Thyroid gland (tissue), 4 donors: ENCODE results near the gene ASB2. TPM values are rescaled to one million over a fixed set of nuclear protein-coding genes. Genes with fewer than 3 reads are reported as not detected.

Experiments
- DNase-seq, 2 donors: peaks; one replicate each; pipeline ENCODE4 v3.0.0-alpha.2; 2019
- H3K27ac ChIP-seq, 3 donors: fragments of 200-600 bp; sonication (generic); 1 replicate in 2 of 3; 2 replicates in 1 of 3; pipeline ENCODE4 v1.5.1; 2016 to 2019; ENCODE audit warnings: mild to moderate bottlenecking in 1 of 3, moderate library complexity in 1 of 3
- H3K27me3 ChIP-seq: fragments of 200-600 bp; sonication (generic); one replicate; pipeline ENCODE4 v1.5.1; 2019
- H3K36me3 ChIP-seq, 2 donors: fragments of 200-600 bp; sonication (generic); one replicate each; pipeline ENCODE4 v1.5.1; 2016 to 2019
- H3K4me1 ChIP-seq, 2 donors: fragments of 200-600 bp; sonication (generic); one replicate each; pipeline ENCODE4 v1.5.1; 2017 to 2019
- H3K4me3 ChIP-seq, 3 donors: fragments of 200-600 bp; sonication (generic); replicated peaks in 1 of 3; 1 replicate in 2 of 3; 2 replicates in 1 of 3; pipeline ENCODE4 v1.5.1; 2016; ENCODE audit warnings: mild to moderate bottlenecking in 1 of 3
- H3K9me3 ChIP-seq: fragments of 200-600 bp; sonication (generic); one replicate; pipeline ENCODE4 v1.5.1; 2017
- CTCF ChIP-seq, 6 experiments: fragments of 200-600 bp in 3 of 6; fragments of 450-650 bp in 3 of 6; sonication (generic) in 3 of 6; IDR thresholded peaks; one replicate each; pipeline ENCODE4 v1.5.1; 2016 to 2019; ENCODE audit warnings: antibody characterized with exemption in 6 of 6, mild to moderate bottlenecking in 2 of 6, inconsistent platforms in 1 of 6, moderate library complexity in 1 of 6
- POLR2A ChIP-seq, 2 donors: fragments of 450-650 bp; IDR thresholded peaks; one replicate each; pipeline ENCODE4 v1.6.1; 2017; ENCODE audit warnings: antibody characterized with exemption in 2 of 2, mild to moderate bottlenecking in 2 of 2, moderate library complexity in 1 of 2
- WGBS, 2 donors: methylation state at CpG; one replicate each; pipeline ENCODE4 v1.1.5; 2017; 5-methylcytosine and 5-hydroxymethylcytosine counted together
- intact Hi-C: fragments of 100-400 bp; cut with DNase I; formaldehyde crosslinking; loops from one replicate; pipeline ENCODE4 v1.15.1; 2023
- total RNA-seq, 4 donors: library from RNA; depleted of rRNA; stranded (reverse); fragments of >200 nt; gene quantifications; one replicate each; pipeline ENCODE4 v1.2.3, GENCODE V29; 2016

ASB2 gene
- total RNA-seq, 4 donors from 2014 or later, result 0.67 to 3.8 (median 0.79) TPM; not detected in 1

- WGBS, 2 donors, result 43 to 76% methylated on average over 3 of the region's 3 CpGs
- Histone ChIP-seq H3K36me3 (no peaks in the 10 kb centered on the region), H3K27me3 (no peaks in the 10 kb centered on the region), H3K4me3 (no peak overlapping the region), H3K9me3 (no peaks in the 10 kb centered on the region), H3K27ac (no peak overlapping the region), H3K4me1 (peaks cover 0 to 10% of the 10 kb centered on the region in 2 donors)
- TF ChIP-seq CTCF (IDR thresholded peaks at IDR 0.05) (no peak), POLR2A (IDR thresholded peaks at IDR 0.05) (no peak)
- intact Hi-C loops, result no loop called here
- no peak for DNase-seq
Observed at GRCh38 chr14:93987815-93988476, 11.6 kb upstream of the ASB2 start.

DNA sequence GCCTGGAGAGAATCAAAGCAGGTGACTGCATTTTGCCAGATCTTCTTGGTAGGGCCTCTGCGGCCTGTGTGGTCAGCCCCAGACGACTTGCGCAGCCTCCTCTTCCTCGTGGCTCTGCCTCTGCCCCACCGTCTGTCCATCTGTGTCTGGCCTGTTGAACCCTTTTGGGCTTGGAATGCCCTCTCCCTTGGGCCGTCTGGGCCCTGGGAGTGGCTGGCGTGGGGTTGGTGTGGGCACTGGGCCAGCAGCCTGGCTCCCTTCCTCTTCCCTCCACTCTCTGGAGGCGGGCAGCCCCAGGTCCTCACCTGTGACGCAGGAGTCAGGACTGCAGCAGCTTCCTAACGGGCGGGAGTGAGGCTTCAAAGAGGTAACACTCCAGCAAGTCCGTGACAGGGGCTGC lies 11.0 kb upstream of the ASB2 start:
- intact Hi-C loops, result no loop called here
- H3K9me3 ChIP-seq, result no peaks in the 10 kb centered on the region
- no peaks in the 10 kb centered on the region for H3K27me3 ChIP-seq
- TF ChIP-seq CTCF (IDR thresholded peaks at IDR 0.05) (no peak), POLR2A (IDR thresholded peaks at IDR 0.05) (no peak)
- no peak overlapping the region for H3K4me3 ChIP-seq
- H3K36me3 ChIP-seq, result no peaks in the 10 kb centered on the region
- H3K27ac ChIP-seq, result no peak overlapping the region
- peak; percentile 61 for DNase-seq
- H3K4me1 ChIP-seq, result peaks cover 0 to 10% of the 10 kb centered on the region in 2 donors
- WGBS, 2 donors, result 32 to 58% methylated on average over 6 to 12 of the region's 12 CpGs

- intact Hi-C loops, result no loop called here
- no peak overlapping the region for H3K4me3 ChIP-seq
- no peaks in the 10 kb centered on the region for H3K27me3 ChIP-seq
- WGBS, 2 donors, result 61 to 66% methylated on average over 7 to 8 of the region's 9 CpGs
- no peaks in the 10 kb centered on the region for H3K9me3 ChIP-seq
- TF ChIP-seq CTCF (IDR thresholded peaks at IDR 0.05) (no peak), POLR2A (IDR thresholded peaks at IDR 0.05) (no peak)
- no peaks in the 10 kb centered on the region for H3K36me3 ChIP-seq
- H3K4me1 ChIP-seq, result peaks cover 0 to 10% of the 10 kb centered on the region in 2 donors
- no peak for DNase-seq
- no peak overlapping the region for H3K27ac ChIP-seq
Observed at GRCh38 chr14:93986955-93987354, 10.6 kb upstream of the ASB2 start.

GRCh38 chr14:93984987-93985410 lies 8.6 kb upstream of the ASB2 start:
- H3K4me1 ChIP-seq, result peaks cover 0 to 10% of the 10 kb centered on the region in 2 donors
- no peak for DNase-seq
- intact Hi-C loops, result no loop called here
- H3K27ac ChIP-seq, result no peak overlapping the region
- 44 to 50% methylated on average over 7 of the region's 7 CpGs for WGBS, 2 donors
- TF ChIP-seq POLR2A (IDR thresholded peaks at IDR 0.05) (no peak), CTCF (IDR thresholded peaks at IDR 0.05) (no peak)
- no peaks in the 10 kb centered on the region for H3K27me3 ChIP-seq
- H3K9me3 ChIP-seq, result no peaks in the 10 kb centered on the region
- H3K4me3 ChIP-seq, result no peak overlapping the region
- no peaks in the 10 kb centered on the region for H3K36me3 ChIP-seq

DNA sequence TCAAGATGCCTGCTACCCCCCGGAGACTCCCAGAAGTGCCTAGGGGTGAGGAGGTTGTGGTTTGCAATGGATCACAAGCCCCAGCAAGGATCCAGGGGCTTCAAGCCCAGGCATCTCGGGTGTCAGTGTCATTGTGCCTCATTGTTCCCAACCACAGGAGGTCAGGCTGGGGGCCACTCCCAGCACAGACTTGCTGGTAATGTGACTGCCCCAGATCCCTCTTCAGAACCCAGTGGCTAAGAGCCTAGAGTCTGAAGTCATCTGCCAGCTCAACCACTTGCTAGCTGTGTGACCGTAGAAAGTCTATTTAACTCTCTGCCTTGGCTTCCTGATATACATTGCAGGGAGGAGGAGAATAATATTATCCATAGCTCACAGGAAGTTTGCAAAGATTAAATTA lies 7.7 kb upstream of the ASB2 start:
- no peak for TF ChIP-seq POLR2A (IDR thresholded peaks at IDR 0.05)
- no peak for TF ChIP-seq CTCF (IDR thresholded peaks at IDR 0.05)
- intact Hi-C loops, result no loop called here
- 46 to 60% methylated on average over 2 to 3 of the region's 3 CpGs for WGBS, 2 donors

More for the DNA sequence above, 7.7 kb upstream of the ASB2 start:
- H3K27ac ChIP-seq, result no peak overlapping the region
- H3K36me3 ChIP-seq, result no peaks in the 10 kb centered on the region
- H3K4me1 ChIP-seq, result peaks cover 0 to 10% of the 10 kb centered on the region in 2 donors
- no peak overlapping the region for H3K4me3 ChIP-seq
- H3K9me3 ChIP-seq, result no peaks in the 10 kb centered on the region
- DNase-seq, result peak; percentile 40 to 55
- H3K27me3 ChIP-seq, result no peaks in the 10 kb centered on the region
